DMS153 treated with DMSO at 0.1 percent for 48 hours (cell line): ENCODE results near the gene HLTF.
A peak's percentile ranks its signal among the peaks of the same experiment; 100 is the strongest.
"Not testable (repeated sequence)": the region's sequence is repeated elsewhere in the genome, so short reads cannot be mapped to it uniquely, and the experiment has no call there.

Experiments
- DNase-seq: peaks from one replicate; lab custom pipeline; 2025; ENCODE audit not compliant: unreplicated experiment; lab: John Stamatoyannopoulos, UW

HLTF gene

GRCh38 chr3:148997623-148998022 lies 88.7 kb downstream of the HLTF start:
- no peak for DNase-seq

GRCh38 chr3:148992635-148993255 lies 93.6 kb downstream of the HLTF start:
- DNase-seq, result no peak

- DNase-seq, result no peak
These were observed 94.2 kb downstream of the HLTF start for GRCh38 chr3:148992027-148992634.

GRCh38 chr3:148991219-148992026 lies 94.9 kb downstream of the HLTF start, which contains the start of gene GYG1:
TSS of gene GYG1 (plus strand) at chr3:148991540. CDS start at chr3:148991641, 101 bp downstream.
- DNase-seq, result peak; percentile 64

DNA sequence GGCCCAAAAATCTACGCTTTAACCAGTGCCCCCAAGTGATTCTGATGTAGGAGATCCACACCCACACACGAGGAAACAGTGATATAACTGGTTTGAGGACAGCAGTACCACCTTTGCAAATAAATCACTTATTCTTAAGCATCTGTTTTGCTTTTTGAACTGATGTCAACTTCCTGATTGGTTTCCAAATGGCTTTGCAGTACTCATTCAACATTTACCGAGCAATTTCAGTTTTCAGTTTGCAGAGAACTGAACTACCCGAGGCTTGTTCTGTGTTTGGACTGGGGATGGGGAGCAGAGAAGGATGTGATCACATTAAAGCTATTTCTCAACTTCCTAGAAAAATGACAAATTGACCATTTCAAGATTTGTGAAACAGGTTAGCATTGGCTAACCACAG lies 96.1 kb downstream of the HLTF start:
- no peak for DNase-seq

- DNase-seq, result not testable (repeated sequence)
These were observed 98.8 kb downstream of the HLTF start for GRCh38 chr3:148987551-148987950.

DNA sequence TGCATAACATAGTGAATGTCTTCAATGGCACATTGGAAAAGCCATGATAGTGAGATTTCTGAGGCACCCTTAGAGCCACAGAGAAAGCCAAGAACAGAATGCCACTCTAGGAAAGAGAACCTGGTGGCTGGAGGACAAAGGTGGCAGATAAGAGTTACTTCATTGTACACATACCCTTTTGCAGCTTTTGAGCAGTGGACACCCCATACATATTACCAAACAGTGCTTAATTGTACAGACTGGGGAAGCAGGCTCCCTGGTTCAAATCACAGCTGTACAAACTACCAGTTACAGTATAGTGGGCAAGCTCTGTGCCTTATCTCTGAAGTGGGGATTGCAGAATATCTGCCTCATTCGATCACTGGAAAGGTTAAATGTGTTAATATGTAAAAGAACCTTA lies 105.1 kb downstream of the HLTF start:
- DNase-seq, result no peak
